ENCODE measurements around the gene ZAR1. TPM values are rescaled to one million over a fixed set of nuclear protein-coding genes. Genes with fewer than 3 reads are reported as not detected.

ZAR1 gene
- total RNA-seq, 2 experiments from 2014 or later = not detected

- intact Hi-C loops (cut with micrococcal nuclease; ENCODE audit: unreplicated experiment) = no loop called here
Observed at GRCh38 chr4:48504352-48504751, 14.3 kb downstream of the ZAR1 start.

GRCh38 chr4:48506716-48507115 is 16.7 kb downstream of the ZAR1 start:
- Histone ChIP-seq H4K20me1 (ENCODE audit: insufficient read depth, low read length) (no peaks in the 10 kb centered on the region), H3K4me1 (ENCODE audit: insufficient read depth, low read length, poor library complexity, severe bottlenecking) (no peaks in the 10 kb centered on the region), H3K9me3 (ENCODE audit: low read length) (no peaks in the 10 kb centered on the region), H3K4me3 (ENCODE audit: low read depth, low read length, poor library complexity, severe bottlenecking) (no peak overlapping the region), H3K4me2 (ENCODE audit: low read length) (no peak overlapping the region), H3K79me2 (ENCODE audit: insufficient read depth, low read depth, low read length) (no peaks in the 10 kb centered on the region), H3K36me3 (ENCODE audit: insufficient read depth, low read length) (peaks cover 73% of the 10 kb centered on the region), H2AFZ (ENCODE audit: low read length) (no peak overlapping the region), H3K27ac (ENCODE audit: low read depth, low read length, poor library complexity, severe bottlenecking) (no peak overlapping the region), H3K9me2 (ENCODE audit: insufficient read depth, low read length) (no peaks in the 10 kb centered on the region)
- BruUV-seq (replicated peaks) = no TSS peak
- POLR2A ChIA-PET = interaction anchor here (1.2 to 1.5 kb wide), 2 partner anchors 17 to 19 kb away, joined by 6 read pairs; no protein-coding TSS in a partner anchor
- DNase-seq (ENCODE audit: low spot score) = no peak
- intact Hi-C loops (cut with micrococcal nuclease; ENCODE audit: unreplicated experiment) = no loop called here
- CTCF ChIA-PET (ENCODE audit: unreplicated experiment) = no interaction called here
- TF ChIP-seq CTCF (conservative IDR thresholded peaks at IDR 0.05; ENCODE audit: low read length) = no peak
- no peak for TF ChIP-seq EZH2phosphoT487 (IDR thresholded peaks at IDR 0.05; ENCODE audit: borderline replicate concordance, low read depth, low read length)

More at GRCh38 chr4:48504352-48504751, 14.3 kb downstream of the ZAR1 start:
- H3K4me1 ChIP-seq (ENCODE audit: insufficient read depth, low read length, poor library complexity, severe bottlenecking) = no peaks in the 10 kb centered on the region
- no peak overlapping the region for H3K4me3 ChIP-seq (ENCODE audit: low read depth, low read length, poor library complexity, severe bottlenecking)
- no peaks in the 10 kb centered on the region for H3K9me2 ChIP-seq (ENCODE audit: insufficient read depth, low read length)
- BruUV-seq (replicated peaks) = no TSS peak
- no peaks in the 10 kb centered on the region for H3K9me3 ChIP-seq (ENCODE audit: low read length)
- H3K4me2 ChIP-seq (ENCODE audit: low read length) = no peak overlapping the region
- POLR2A ChIA-PET = interaction anchor here (0.6 to 1.2 kb wide), 5 partner anchors 11 to 280 kb away, joined by 3 to 5 read pairs (median 3); no protein-coding TSS in a partner anchor
- H3K27ac ChIP-seq (ENCODE audit: low read depth, low read length, poor library complexity, severe bottlenecking) = no peak overlapping the region
- H4K20me1 ChIP-seq (ENCODE audit: insufficient read depth, low read length) = no peaks in the 10 kb centered on the region
- TF ChIP-seq EZH2phosphoT487 (IDR thresholded peaks at IDR 0.05; ENCODE audit: borderline replicate concordance, low read depth, low read length) = no peak
- no peak for TF ChIP-seq CTCF (conservative IDR thresholded peaks at IDR 0.05; ENCODE audit: low read length)
- no peaks in the 10 kb centered on the region for H3K79me2 ChIP-seq (ENCODE audit: insufficient read depth, low read depth, low read length)
- no peak overlapping the region for H2AFZ ChIP-seq (ENCODE audit: low read length)
- CTCF ChIA-PET (ENCODE audit: unreplicated experiment) = no interaction called here
- H3K36me3 ChIP-seq (ENCODE audit: insufficient read depth, low read length) = peaks cover 64% of the 10 kb centered on the region
- DNase-seq (ENCODE audit: low spot score) = no peak

- intact Hi-C loops (cut with micrococcal nuclease; ENCODE audit: unreplicated experiment) = no loop called here
- Histone ChIP-seq H3K36me3 (ENCODE audit: insufficient read depth, low read length) (peaks cover 85% of the 10 kb centered on the region), H3K9me3 (ENCODE audit: low read length) (no peaks in the 10 kb centered on the region), H3K79me2 (ENCODE audit: insufficient read depth, low read depth, low read length) (no peaks in the 10 kb centered on the region), H3K9me2 (ENCODE audit: insufficient read depth, low read length) (no peaks in the 10 kb centered on the region), H3K27ac (ENCODE audit: low read depth, low read length, poor library complexity, severe bottlenecking) (no peak overlapping the region), H4K20me1 (ENCODE audit: insufficient read depth, low read length) (no peaks in the 10 kb centered on the region), H3K4me3 (ENCODE audit: low read depth, low read length, poor library complexity, severe bottlenecking) (no peak overlapping the region), H2AFZ (ENCODE audit: low read length) (no peak overlapping the region), H3K4me2 (ENCODE audit: low read length) (no peak overlapping the region), H3K4me1 (ENCODE audit: insufficient read depth, low read length, poor library complexity, severe bottlenecking) (no peaks in the 10 kb centered on the region)
- no TSS peak for BruUV-seq (replicated peaks)
- CTCF ChIA-PET (ENCODE audit: unreplicated experiment) = no interaction called here
- no peak for TF ChIP-seq CTCF (conservative IDR thresholded peaks at IDR 0.05; ENCODE audit: low read length)
- POLR2A ChIA-PET = no interaction called here
- no peak for DNase-seq (ENCODE audit: low spot score)
Observed at GRCh38 chr4:48509543-48509942, 19.5 kb downstream of the ZAR1 start.
